Measurements from ENCODE around the gene FILIP1L. TPM values are rescaled to one million over a fixed set of nuclear protein-coding genes. Genes with fewer than 3 reads are reported as not detected.

The FILIP1L gene
- total RNA-seq, 4 donors from 2014 or later: 4.4 to 17.7 (median 13.2) TPM

DNA sequence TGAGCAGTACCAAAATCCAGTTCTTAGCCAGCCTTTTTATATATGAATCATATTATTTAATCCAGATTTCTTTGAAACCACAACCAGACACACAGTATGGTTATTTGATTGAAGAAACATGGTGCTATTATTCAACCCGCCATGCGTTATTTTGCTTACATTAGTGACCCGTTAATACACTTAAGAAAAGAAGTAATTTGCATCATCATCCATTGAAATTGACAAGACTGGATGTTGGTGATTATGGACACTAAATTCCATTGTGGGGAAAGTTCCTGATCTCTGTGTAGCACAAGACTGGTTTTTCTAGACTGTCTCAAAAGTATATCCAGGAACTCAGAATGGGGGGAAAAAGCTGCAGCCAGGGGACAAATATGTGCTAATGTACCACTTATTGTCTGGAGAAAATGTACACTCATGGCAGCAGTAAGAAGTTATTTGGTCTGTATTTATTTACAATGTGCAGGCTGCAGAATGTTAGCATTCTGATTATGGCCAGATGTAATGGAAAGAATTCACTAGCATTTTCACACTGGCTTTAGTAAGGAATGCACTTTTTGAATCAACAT lies 80.3 kb downstream of the FILIP1L start:
- TF ChIP-seq POLR2A (IDR thresholded peaks at IDR 0.05): no peak
- TF ChIP-seq, protein P1, sequence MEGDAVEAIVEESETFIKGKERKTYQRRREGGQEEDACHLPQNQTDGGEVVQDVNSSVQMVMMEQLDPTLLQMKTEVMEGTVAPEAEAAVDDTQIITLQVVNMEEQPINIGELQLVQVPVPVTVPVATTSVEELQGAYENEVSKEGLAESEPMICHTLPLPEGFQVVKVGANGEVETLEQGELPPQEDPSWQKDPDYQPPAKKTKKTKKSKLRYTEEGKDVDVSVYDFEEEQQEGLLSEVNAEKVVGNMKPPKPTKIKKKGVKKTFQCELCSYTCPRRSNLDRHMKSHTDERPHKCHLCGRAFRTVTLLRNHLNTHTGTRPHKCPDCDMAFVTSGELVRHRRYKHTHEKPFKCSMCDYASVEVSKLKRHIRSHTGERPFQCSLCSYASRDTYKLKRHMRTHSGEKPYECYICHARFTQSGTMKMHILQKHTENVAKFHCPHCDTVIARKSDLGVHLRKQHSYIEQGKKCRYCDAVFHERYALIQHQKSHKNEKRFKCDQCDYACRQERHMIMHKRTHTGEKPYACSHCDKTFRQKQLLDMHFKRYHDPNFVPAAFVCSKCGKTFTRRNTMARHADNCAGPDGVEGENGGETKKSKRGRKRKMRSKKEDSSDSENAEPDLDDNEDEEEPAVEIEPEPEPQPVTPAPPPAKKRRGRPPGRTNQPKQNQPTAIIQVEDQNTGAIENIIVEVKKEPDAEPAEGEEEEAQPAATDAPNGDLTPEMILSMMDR (IDR thresholded peaks at IDR 0.05): no peak
- Histone ChIP-seq H3K36me3 (no peaks in the 10 kb centered on the region), H3K4me3 (replicated peaks in 1 of 3) (no peak overlapping the region), H3K27ac (no peak overlapping the region), H3K4me1 (no peaks in the 10 kb centered on the region), H3K9me3 (no peaks in the 10 kb centered on the region), H3K27me3 (no peaks in the 10 kb centered on the region)
- no peak for DNase-seq
- WGBS, 2 donors: 97 to 98% methylated on average over 3 of the region's 3 CpGs
- intact Hi-C loops (cut with DNase I): no loop called here

DNA sequence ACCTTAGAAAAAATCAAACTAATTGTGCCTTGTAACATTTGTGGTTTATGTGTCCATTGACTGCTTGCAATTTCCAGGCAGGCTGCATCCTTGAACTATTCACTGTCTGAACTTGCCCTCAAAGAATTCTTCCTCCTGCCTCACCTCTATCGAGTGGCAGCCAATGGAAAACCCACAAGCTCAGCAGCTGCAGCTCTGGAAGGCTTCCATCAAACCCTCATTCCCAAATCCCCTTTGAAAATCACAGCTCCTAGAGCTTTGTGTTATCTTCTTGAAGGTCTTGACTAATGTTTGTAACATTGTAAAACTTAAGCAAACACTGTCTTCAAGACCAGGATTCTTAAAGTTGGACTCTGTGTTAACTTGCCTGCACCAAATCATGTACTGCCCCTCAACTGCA lies 81.1 kb downstream of the FILIP1L start:
- H3K4me3 ChIP-seq (replicated peaks in 1 of 3): no peak overlapping the region
- 44 to 67% methylated on average over 1 of the region's 1 CpG for WGBS, 2 donors
- H3K27me3 ChIP-seq: no peaks in the 10 kb centered on the region
- H3K9me3 ChIP-seq: no peaks in the 10 kb centered on the region
- H3K36me3 ChIP-seq: no peaks in the 10 kb centered on the region
- no peak for DNase-seq
- no peaks in the 10 kb centered on the region for H3K4me1 ChIP-seq
- intact Hi-C loops (cut with DNase I): no loop called here
- H3K27ac ChIP-seq: no peak overlapping the region
- no peak for TF ChIP-seq POLR2A (IDR thresholded peaks at IDR 0.05)
- TF ChIP-seq, protein P1 (IDR thresholded peaks at IDR 0.05): no peak

DNA sequence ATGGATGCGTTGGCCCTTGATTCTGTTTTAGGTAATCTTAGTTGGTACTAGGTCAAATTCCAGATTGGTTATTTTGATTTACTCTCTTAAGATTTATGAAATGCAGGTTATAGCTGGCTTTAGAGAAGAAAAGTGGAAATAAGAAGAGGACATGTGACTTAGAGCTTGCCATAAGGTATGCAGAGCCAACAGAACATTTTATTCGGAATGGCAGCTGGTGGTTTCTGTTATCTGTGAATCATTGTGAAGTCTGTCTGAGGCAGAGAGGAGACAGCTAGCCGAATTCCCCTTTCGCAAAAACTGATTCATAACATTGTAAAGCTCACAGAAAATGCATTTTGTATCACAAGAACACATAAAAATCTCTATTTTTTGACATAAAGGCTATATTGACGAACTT lies 82.1 kb downstream of the FILIP1L start:
- no peak for DNase-seq
- H3K27ac ChIP-seq: no peak overlapping the region
- H3K27me3 ChIP-seq: no peaks in the 10 kb centered on the region
- 72 to 82% methylated on average over 5 of the region's 5 CpGs for WGBS, 2 donors
- no peaks in the 10 kb centered on the region for H3K9me3 ChIP-seq
- H3K36me3 ChIP-seq: no peaks in the 10 kb centered on the region
- no peaks in the 10 kb centered on the region for H3K4me1 ChIP-seq
- TF ChIP-seq POLR2A (IDR thresholded peaks at IDR 0.05): no peak
- TF ChIP-seq, protein P1 (IDR thresholded peaks at IDR 0.05): no peak
- no peak overlapping the region for H3K4me3 ChIP-seq (replicated peaks in 1 of 3)
- intact Hi-C loops (cut with DNase I): no loop called here

DNA sequence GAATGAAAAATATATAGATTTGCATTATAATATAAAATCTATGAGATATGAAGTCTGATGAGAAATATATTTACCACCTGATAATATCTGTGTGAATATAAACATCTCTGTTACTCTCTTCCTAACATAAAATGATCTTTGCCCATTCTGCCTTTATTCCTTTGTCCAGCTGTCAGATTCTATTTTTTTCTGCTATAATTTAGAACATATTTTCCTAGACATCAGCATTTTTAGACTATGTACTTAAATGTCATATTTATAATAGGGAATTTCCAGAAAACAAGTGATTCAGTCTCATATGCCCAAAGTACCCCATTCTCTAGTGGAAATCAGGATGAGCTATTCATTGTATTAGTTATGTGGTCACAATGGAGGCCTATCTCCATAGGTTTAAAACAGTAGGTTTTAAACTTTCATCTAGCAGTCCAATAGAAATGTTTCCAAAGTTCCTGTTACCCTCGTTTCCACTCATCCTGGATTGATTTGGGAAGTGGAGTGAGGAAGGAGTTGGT lies 83.3 kb downstream of the FILIP1L start:
- Histone ChIP-seq H3K27me3 (no peaks in the 10 kb centered on the region), H3K9me3 (no peaks in the 10 kb centered on the region), H3K27ac (no peak overlapping the region), H3K4me3 (replicated peaks in 1 of 3) (no peak overlapping the region), H3K36me3 (no peaks in the 10 kb centered on the region), H3K4me1 (no peaks in the 10 kb centered on the region)
- intact Hi-C loops (cut with DNase I): no loop called here
- WGBS, 2 donors: 88 to 94% methylated on average over 1 of the region's 1 CpG
- no peak for DNase-seq
- TF ChIP-seq, protein P1 (IDR thresholded peaks at IDR 0.05): no peak
- no peak for TF ChIP-seq POLR2A (IDR thresholded peaks at IDR 0.05)

DNA sequence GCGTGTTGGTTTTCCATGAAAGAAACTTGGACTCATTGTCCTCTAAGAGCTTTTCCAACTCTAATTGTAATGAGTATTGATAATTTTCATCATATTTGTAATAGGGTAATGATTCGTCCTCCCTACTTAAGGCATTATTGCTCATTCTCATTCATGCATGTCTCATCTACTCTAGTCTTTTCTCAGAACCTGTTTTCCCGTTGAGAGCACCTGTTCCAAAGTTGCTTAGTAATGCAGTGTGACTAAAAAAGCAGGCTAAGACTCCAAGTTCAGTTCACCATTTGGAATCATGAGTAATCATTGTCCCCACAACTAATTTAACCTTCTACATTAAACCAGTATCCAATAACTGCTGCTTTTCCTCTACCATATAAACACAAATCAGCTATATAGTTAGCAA lies 84.0 kb downstream of the FILIP1L start:
- intact Hi-C loops (cut with DNase I): no loop called here
- TF ChIP-seq POLR2A (IDR thresholded peaks at IDR 0.05): no peak
- TF ChIP-seq, protein P1 (IDR thresholded peaks at IDR 0.05): no peak
- H3K4me1 ChIP-seq: no peaks in the 10 kb centered on the region
- no peak overlapping the region for H3K27ac ChIP-seq
- WGBS, 2 donors: 61 to 67% methylated on average over 3 of the region's 3 CpGs
- no peaks in the 10 kb centered on the region for H3K9me3 ChIP-seq
- no peaks in the 10 kb centered on the region for H3K27me3 ChIP-seq
- H3K36me3 ChIP-seq: no peaks in the 10 kb centered on the region
- no peak overlapping the region for H3K4me3 ChIP-seq (replicated peaks in 1 of 3)
- DNase-seq: peak in 1 of 2 donors; percentile 5

All from thyroid gland (tissue), 4 donors.